Activated CD4-positive, alpha-beta T cell treated with anti-CD3 and anti-CD28 coated beads, Interleukin-2, amount 10 ng/mL, durations not matched to agents 7 days and 5 days (primary cell): ENCODE measurements around the gene FURIN. TPM values are rescaled to one million over a fixed set of nuclear protein-coding genes. Genes with fewer than 3 reads are reported as not detected.
"Not testable (repeated sequence)": the region's sequence is repeated elsewhere in the genome, so short reads cannot be mapped to it uniquely, and the experiment has no call there.

Experiments used
- CTCF ChIA-PET: fragments of 350-600 bp; sonication (Branson Sonifier 250); formaldehyde crosslinking; loops from one replicate; lab custom pipeline; 2021; ENCODE audit warnings: antibody characterized with exemption; lab: Charles Lee
- POLR2A ChIA-PET: fragments of 350-600 bp; sonication (Branson Sonifier 250); formaldehyde crosslinking; loops from one replicate; lab custom pipeline; 2021; ENCODE audit warnings: antibody characterized with exemption; lab: Charles Lee
- DNase-seq: peaks from one replicate; pipeline ENCODE4 v3.0.0-alpha.2; 2020
- H3K27ac Mint-ChIP-seq: one replicate; pipeline ENCODE4 v1.8.0; 2021; ENCODE audit warnings: mild to moderate bottlenecking, moderate library complexity, mixed read lengths
- H3K27me3 Mint-ChIP-seq: one replicate; pipeline ENCODE4 v1.8.0; 2021; ENCODE audit warnings: mixed read lengths
- H3K36me3 Mint-ChIP-seq: one replicate; pipeline ENCODE4 v1.8.0; 2021; ENCODE audit warnings: low read depth, mixed read lengths
- H3K4me1 Mint-ChIP-seq: one replicate; pipeline ENCODE4 v1.8.0; 2021; ENCODE audit warnings: mixed read lengths
- H3K4me3 Mint-ChIP-seq: one replicate; pipeline ENCODE4 v1.8.0; 2021; ENCODE audit warnings: mild to moderate bottlenecking, moderate library complexity, mixed read lengths
- H3K9me3 Mint-ChIP-seq: one replicate; pipeline ENCODE4 v1.8.0; 2021; ENCODE audit warnings: mixed read lengths
- total RNA-seq, 2 experiments: library from RNA; stranded (reverse); gene quantifications; one replicate each; pipeline ENCODE4 v1.2.3, GENCODE V29; 2021

The FURIN gene
- 100 to 1,000 TPM; 148 to 153 TPM for total RNA-seq

- ChIA-PET POLR2A (interaction anchor here (1.2 kb wide), 1 partner anchor 51 kb away, joined by 3 read pairs; no protein-coding TSS in a partner anchor), CTCF (interaction anchor here (0.6 to 2.7 kb wide), 12 partner anchors 8 to 1673 kb away, joined by 3 to 9 read pairs (median 4); no protein-coding TSS in a partner anchor)
- Mint-ChIP-seq H3K4me3 (peak within 1 kb of the TSS; percentile 89), H3K27ac (peak within 1 kb of the TSS; percentile 96), H3K27me3 (no peaks in the 10 kb centered on the region), H3K4me1 (peaks cover 63% of the 10 kb centered on the region), H3K36me3 (peaks cover 9% of the 10 kb centered on the region), H3K9me3 (no peaks in the 10 kb centered on the region)
- no peak for DNase-seq
These were observed at the start of gene FURIN for GRCh38 chr15:90868261-90868689. Gene FURIN, plus strand, starts transcription at chr15:90868588. Its CDS starts 7,153 bp downstream, at chr15:90875741.

- DNase-seq = no peak
- peaks cover 68% of the 10 kb centered on the region for H3K4me1 Mint-ChIP-seq
- no peaks in the 10 kb centered on the region for H3K27me3 Mint-ChIP-seq
- peak overlapping the region; percentile 57 for H3K27ac Mint-ChIP-seq
- H3K36me3 Mint-ChIP-seq = peaks cover 14% of the 10 kb centered on the region
- no peak overlapping the region for H3K4me3 Mint-ChIP-seq
- ChIA-PET POLR2A (no interaction called here), CTCF (interaction anchor here (0.7 to 1.1 kb wide), 2 partner anchors 11 to 105 kb away, joined by 3 to 5 read pairs; no protein-coding TSS in a partner anchor)
- no peaks in the 10 kb centered on the region for H3K9me3 Mint-ChIP-seq
These were observed 49.0 kb upstream of the FURIN start for GRCh38 chr15:90819390-90819789.

GRCh38 chr15:90819850-90820249 is 48.5 kb upstream of the FURIN start:
- H3K4me3 Mint-ChIP-seq = no peak overlapping the region
- CTCF ChIA-PET = interaction anchor here (0.7 to 1.2 kb wide), 3 partner anchors 10 to 25 kb away, joined by 3 to 5 read pairs (median 5); no protein-coding TSS in a partner anchor

GRCh38 chr15:90820481-90820880 is 47.9 kb upstream of the FURIN start:
- ChIA-PET CTCF (interaction anchor here (0.7 to 2.5 kb wide), 6 partner anchors 10 to 408 kb away, joined by 3 to 11 read pairs (median 4); partner anchors contain the start of gene HDDC3), POLR2A (no interaction called here)
- Mint-ChIP-seq H3K36me3 (peaks cover 5% of the 10 kb centered on the region), H3K9me3 (no peaks in the 10 kb centered on the region), H3K4me3 (no peak overlapping the region), H3K27ac (no peak overlapping the region), H3K27me3 (no peaks in the 10 kb centered on the region), H3K4me1 (peaks cover 59% of the 10 kb centered on the region)
- no peak for DNase-seq

More at GRCh38 chr15:90819850-90820249, 48.5 kb upstream of the FURIN start:
- no peaks in the 10 kb centered on the region for H3K9me3 Mint-ChIP-seq
- peaks cover 65% of the 10 kb centered on the region for H3K4me1 Mint-ChIP-seq
- peaks cover 11% of the 10 kb centered on the region for H3K36me3 Mint-ChIP-seq
- POLR2A ChIA-PET = no interaction called here
- H3K27ac Mint-ChIP-seq = peak overlapping the region; percentile 57
- no peaks in the 10 kb centered on the region for H3K27me3 Mint-ChIP-seq
- DNase-seq = no peak

GRCh38 chr15:90822204-90822955 is 46.0 kb upstream of the FURIN start:
- Mint-ChIP-seq H3K27ac (no peak overlapping the region), H3K9me3 (peaks cover 3% of the 10 kb centered on the region), H3K4me3 (no peak overlapping the region), H3K27me3 (no peaks in the 10 kb centered on the region), H3K4me1 (peaks cover 53% of the 10 kb centered on the region), H3K36me3 (peaks cover 12% of the 10 kb centered on the region)
- ChIA-PET CTCF (interaction anchor here (0.6 to 2.5 kb wide), 8 partner anchors 8 to 110 kb away, joined by 3 to 11 read pairs (median 4); partner anchors contain the start of gene HDDC3), POLR2A (no interaction called here)
- DNase-seq = no peak

- DNase-seq = no peak
- H3K4me1 Mint-ChIP-seq = peaks cover 50% of the 10 kb centered on the region
- H3K27ac Mint-ChIP-seq = no peak overlapping the region
- peaks cover 3% of the 10 kb centered on the region for H3K9me3 Mint-ChIP-seq
- ChIA-PET CTCF (interaction anchor here (1.0 kb wide), 1 partner anchor 10 kb away, joined by 3 read pairs; no protein-coding TSS in a partner anchor), POLR2A (no interaction called here)
- H3K36me3 Mint-ChIP-seq = peaks cover 12% of the 10 kb centered on the region
- H3K27me3 Mint-ChIP-seq = no peaks in the 10 kb centered on the region
- H3K4me3 Mint-ChIP-seq = no peak overlapping the region
These were observed 44.9 kb upstream of the FURIN start for GRCh38 chr15:90823455-90823974.

- Mint-ChIP-seq H3K4me1 (peaks cover 50% of the 10 kb centered on the region), H3K36me3 (peaks cover 12% of the 10 kb centered on the region)
- ChIA-PET CTCF (interaction anchor here (1.0 to 3.8 kb wide), 2 partner anchors 9 to 20 kb away, joined by 4 to 32 read pairs; no protein-coding TSS in a partner anchor), POLR2A (interaction anchor here (1.7 kb wide), 1 partner anchor 12 kb away, joined by 6 read pairs; no protein-coding TSS in a partner anchor)
- not testable (repeated sequence) for H3K4me3 Mint-ChIP-seq, H3K27me3 Mint-ChIP-seq, H3K27ac Mint-ChIP-seq, DNase-seq, H3K9me3 Mint-ChIP-seq
These were observed 43.1 kb upstream of the FURIN start for GRCh38 chr15:90825115-90825899.

GRCh38 chr15:90826206-90826885 is 42.0 kb upstream of the FURIN start:
- DNase-seq, H3K27ac Mint-ChIP-seq, H3K27me3 Mint-ChIP-seq, H3K9me3 Mint-ChIP-seq, H3K4me3 Mint-ChIP-seq: not testable (repeated sequence)
- Mint-ChIP-seq H3K36me3 (peaks cover 12% of the 10 kb centered on the region), H3K4me1 (peaks cover 58% of the 10 kb centered on the region)
- POLR2A ChIA-PET = interaction anchor here (1.7 kb wide), 1 partner anchor 11 kb away, joined by 6 read pairs; no protein-coding TSS in a partner anchor
- CTCF ChIA-PET = interaction anchor here (1.0 to 3.8 kb wide), 9 partner anchors 9 to 106 kb away, joined by 3 to 32 read pairs (median 4); partner anchors contain the start of gene HDDC3

GRCh38 chr15:90826886-90827435 is 41.4 kb upstream of the FURIN start:
- H3K27ac Mint-ChIP-seq = no peak overlapping the region
- H3K4me3 Mint-ChIP-seq = no peak overlapping the region
- H3K9me3 Mint-ChIP-seq = peaks cover 3% of the 10 kb centered on the region
- CTCF ChIA-PET = interaction anchor here (1.0 to 3.8 kb wide), 9 partner anchors 9 to 105 kb away, joined by 3 to 32 read pairs (median 4); partner anchors contain the start of gene HDDC3
- H3K27me3 Mint-ChIP-seq = no peaks in the 10 kb centered on the region
- H3K4me1 Mint-ChIP-seq = peaks cover 56% of the 10 kb centered on the region
- peaks cover 12% of the 10 kb centered on the region for H3K36me3 Mint-ChIP-seq
- POLR2A ChIA-PET = interaction anchor here (1.7 kb wide), 1 partner anchor 11 kb away, joined by 6 read pairs; no protein-coding TSS in a partner anchor
- DNase-seq = no peak

- ChIA-PET CTCF (interaction anchor here (0.6 to 3.8 kb wide), 7 partner anchors 12 to 104 kb away, joined by 3 to 32 read pairs (median 5); partner anchors contain the start of gene HDDC3), POLR2A (no interaction called here)
- Mint-ChIP-seq H3K9me3 (peaks cover 3% of the 10 kb centered on the region), H3K36me3 (peaks cover 12% of the 10 kb centered on the region), H3K4me3 (no peak overlapping the region), H3K4me1 (peaks cover 62% of the 10 kb centered on the region), H3K27ac (peak overlapping the region; percentile 9), H3K27me3 (no peaks in the 10 kb centered on the region)
- no peak for DNase-seq
These were observed 40.3 kb upstream of the FURIN start for GRCh38 chr15:90828111-90828510.

GRCh38 chr15:90829126-90829525 is 39.3 kb upstream of the FURIN start:
- POLR2A ChIA-PET = interaction anchor here (0.9 to 1.4 kb wide), 3 partner anchors 11 to 23 kb away, joined by 3 to 6 read pairs (median 3); no protein-coding TSS in a partner anchor
- CTCF ChIA-PET = interaction anchor here (1.0 to 3.8 kb wide), 9 partner anchors 10 to 286 kb away, joined by 3 to 32 read pairs (median 5); no protein-coding TSS in a partner anchor

More at GRCh38 chr15:90829126-90829525, 39.3 kb upstream of the FURIN start:
- Mint-ChIP-seq H3K4me3 (no peak overlapping the region), H3K27ac (peak overlapping the region; percentile 97), H3K36me3 (peaks cover 12% of the 10 kb centered on the region), H3K9me3 (peaks cover 3% of the 10 kb centered on the region), H3K27me3 (no peaks in the 10 kb centered on the region), H3K4me1 (peaks cover 62% of the 10 kb centered on the region)
- DNase-seq = no peak
